Tibial nerve (tissue), 4 donors: ENCODE measurements around the gene GEN1. TPM values are rescaled to one million over a fixed set of nuclear protein-coding genes. Genes with fewer than 3 reads are reported as not detected.

ENCODE experiments used
- DNase-seq, 2 donors: peaks; one replicate each; pipeline ENCODE4 v3.0.0-alpha.2; 2019; ENCODE audit warnings: low spot score in 2 of 2
- H3K27ac ChIP-seq, 4 donors: fragments of 200-600 bp; sonication (generic) in 3 of 4; one replicate each; pipeline ENCODE4 v1.5.1; 2017 to 2019; ENCODE audit warnings: mild to moderate bottlenecking in 1 of 4
- H3K27me3 ChIP-seq, 2 donors: fragments of 200-600 bp; sonication (generic) in 1 of 2; one replicate each; pipeline versions ENCODE4 v1.5.1 to v1.6.0; 2017 to 2019
- H3K36me3 ChIP-seq, 3 donors: fragments of 200-600 bp; sonication (generic); one replicate each; pipeline ENCODE4 v1.5.1; 2018 to 2019
- H3K4me1 ChIP-seq, 4 donors: fragments of 200-600 bp; sonication (generic) in 3 of 4; one replicate each; pipeline ENCODE4 v1.5.1; 2017 to 2019
- H3K4me3 ChIP-seq, 4 donors: fragments of 200-600 bp; sonication (generic) in 3 of 4; one replicate each; pipeline ENCODE4 v1.5.1; 2017 to 2019; ENCODE audit warnings: mild to moderate bottlenecking in 1 of 4, moderate library complexity in 1 of 4
- H3K9me3 ChIP-seq, 4 donors: fragments of 200-600 bp; sonication (generic) in 3 of 4; one replicate each; pipeline ENCODE4 v1.5.1; 2017 to 2019
- CTCF ChIP-seq, 5 experiments: fragments of 200-600 bp in 3 of 5; fragments of 450-650 bp in 2 of 5; sonication (generic) in 3 of 5; IDR thresholded peaks; one replicate each; pipeline ENCODE4 v1.5.1; 2016 to 2019; ENCODE audit warnings: antibody characterized with exemption in 5 of 5, mild to moderate bottlenecking in 3 of 5, moderate library complexity in 2 of 5
- EP300 ChIP-seq, 2 donors: sonication (generic); formaldehyde crosslinking; IDR thresholded peaks; one replicate each; pipeline ENCODE4 v1.6.1; 2017; ENCODE audit warnings: antibody characterized with exemption in 2 of 2, mild to moderate bottlenecking in 1 of 2
- POLR2A ChIP-seq, 2 donors: fragments of 450-650 bp; IDR thresholded peaks; one replicate each; pipeline ENCODE4 v1.6.1; 2017; ENCODE audit warnings: antibody characterized with exemption in 2 of 2, mild to moderate bottlenecking in 2 of 2, moderate library complexity in 2 of 2
- WGBS, 2 donors: methylation state at CpG; one replicate each; pipeline ENCODE4 v1.1.5; 2018; 5-methylcytosine and 5-hydroxymethylcytosine counted together
- total RNA-seq, 4 donors: library from RNA; depleted of rRNA; stranded (reverse); fragments of >200 nt; gene quantifications; one replicate each; pipeline ENCODE4 v1.1.0, GENCODE V29; 2016

The GEN1 gene
- total RNA-seq, 4 donors from 2014 or later: 1.5 to 17.5 (median 4.2) TPM

- no peak for TF ChIP-seq CTCF (IDR thresholded peaks at IDR 0.05)
- TF ChIP-seq EP300 (IDR thresholded peaks at IDR 0.05): no peak
- no peak for TF ChIP-seq POLR2A (IDR thresholded peaks at IDR 0.05)
- 85 to 91% methylated on average over 2 of the region's 2 CpGs for WGBS, 2 donors
- no peaks in the 10 kb centered on the region for H3K27me3 ChIP-seq
- no peaks in the 10 kb centered on the region for H3K9me3 ChIP-seq
- no peak for DNase-seq
- no peak overlapping the region for H3K27ac ChIP-seq
- no peaks in the 10 kb centered on the region for H3K4me1 ChIP-seq
- no peaks in the 10 kb centered on the region for H3K36me3 ChIP-seq
- H3K4me3 ChIP-seq: no peak overlapping the region
These were observed 18.6 kb downstream of the GEN1 start for GRCh38 chr2:17772532-17772931.

GRCh38 chr2:17780546-17780945 is 26.6 kb downstream of the GEN1 start:
- peaks cover 0 to 4% (median 0%) of the 10 kb centered on the region in 4 donors for H3K4me1 ChIP-seq
- H3K36me3 ChIP-seq: no peaks in the 10 kb centered on the region
- H3K27ac ChIP-seq: no peak overlapping the region
- DNase-seq: no peak
- H3K4me3 ChIP-seq: no peak overlapping the region
- TF ChIP-seq CTCF (IDR thresholded peaks at IDR 0.05): no peak
- TF ChIP-seq EP300 (IDR thresholded peaks at IDR 0.05): no peak
- TF ChIP-seq POLR2A (IDR thresholded peaks at IDR 0.05): no peak
- H3K9me3 ChIP-seq: no peaks in the 10 kb centered on the region
- WGBS, 2 donors: 52 to 60% methylated on average over 1 of the region's 1 CpG
- H3K27me3 ChIP-seq: no peaks in the 10 kb centered on the region

- Histone ChIP-seq H3K27me3 (no peaks in the 10 kb centered on the region), H3K9me3 (no peaks in the 10 kb centered on the region), H3K4me1 (peaks cover 0 to 4% (median 0%) of the 10 kb centered on the region in 4 donors), H3K36me3 (no peaks in the 10 kb centered on the region), H3K4me3 (no peak overlapping the region), H3K27ac (no peak overlapping the region)
- 50 to 61% methylated on average over 1 of the region's 1 CpG for WGBS, 2 donors
- DNase-seq: no peak
- no peak for TF ChIP-seq POLR2A (IDR thresholded peaks at IDR 0.05)
- no peak for TF ChIP-seq EP300 (IDR thresholded peaks at IDR 0.05)
- TF ChIP-seq CTCF (IDR thresholded peaks at IDR 0.05): no peak
These were observed 27.5 kb downstream of the GEN1 start for GRCh38 chr2:17781482-17781881.

GRCh38 chr2:17786727-17787126 is 32.8 kb downstream of the GEN1 start:
- Histone ChIP-seq H3K9me3 (no peaks in the 10 kb centered on the region), H3K4me3 (no peak overlapping the region), H3K4me1 (peaks cover 0 to 4% (median 0%) of the 10 kb centered on the region in 4 donors), H3K36me3 (no peaks in the 10 kb centered on the region), H3K27me3 (no peaks in the 10 kb centered on the region), H3K27ac (no peak overlapping the region)
- no peak for TF ChIP-seq CTCF (IDR thresholded peaks at IDR 0.05)
- TF ChIP-seq POLR2A (IDR thresholded peaks at IDR 0.05): no peak
- TF ChIP-seq EP300 (IDR thresholded peaks at IDR 0.05): no peak
- 83 to 86% methylated on average over 3 of the region's 3 CpGs for WGBS, 2 donors
- no peak for DNase-seq

GRCh38 chr2:17788773-17789172 is 34.8 kb downstream of the GEN1 start:
- no peaks in the 10 kb centered on the region for H3K36me3 ChIP-seq
- H3K27me3 ChIP-seq: no peaks in the 10 kb centered on the region
- no peak overlapping the region for H3K27ac ChIP-seq
- H3K4me1 ChIP-seq: no peaks in the 10 kb centered on the region
- H3K4me3 ChIP-seq: no peak overlapping the region
- no peaks in the 10 kb centered on the region for H3K9me3 ChIP-seq
- WGBS, 2 donors: 55 to 58% methylated on average over 4 of the region's 4 CpGs
- TF ChIP-seq CTCF (IDR thresholded peaks at IDR 0.05) (no peak), POLR2A (IDR thresholded peaks at IDR 0.05) (no peak), EP300 (IDR thresholded peaks at IDR 0.05) (no peak)
- no peak for DNase-seq
